Measurements from ENCODE around the gene SLC25A24.
"Not testable (repeated sequence)": the region's sequence is repeated elsewhere in the genome, so short reads cannot be mapped to it uniquely, and the experiment has no call there.

The SLC25A24 gene

DNA sequence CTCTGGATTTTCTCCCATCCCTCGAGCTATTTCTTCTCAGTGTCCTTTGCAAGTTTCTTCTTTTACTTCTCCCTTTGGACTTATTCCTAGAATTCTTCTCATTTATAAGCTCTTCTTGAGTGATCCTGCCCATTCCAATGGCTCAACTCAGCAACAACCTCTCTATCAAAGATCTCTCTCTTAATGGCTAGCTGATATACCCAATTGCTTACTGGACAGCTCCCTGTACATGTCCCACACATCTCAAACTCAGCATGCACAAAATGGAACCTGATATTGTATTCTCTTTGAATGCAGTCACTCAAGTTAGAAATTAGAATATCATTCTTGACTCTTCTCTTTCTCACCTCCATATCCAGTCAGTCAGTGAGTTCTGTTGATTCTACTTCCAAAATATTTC lies 48.6 kb downstream of the SLC25A24 start:
- no peaks in the 10 kb centered on the region for H3K9me2 ChIP-seq (replicated peaks; ENCODE audit: low read depth, low read length)
- H3K27me3 ChIP-seq (ENCODE audit: insufficient read depth, low read length, poor library complexity, severe bottlenecking): no peaks in the 10 kb centered on the region
- H3K36me3 ChIP-seq (ENCODE audit: insufficient read depth, low read length): peaks cover 35% of the 10 kb centered on the region; the same call in 1 of the 2 replicates
- no peaks in the 10 kb centered on the region for H3K4me1 ChIP-seq (ENCODE audit: insufficient read depth, low read length, poor library complexity, severe bottlenecking)
- no peaks in the 10 kb centered on the region for H3K79me2 ChIP-seq (ENCODE audit: insufficient read depth, low read length)
- no peaks in the 10 kb centered on the region for H3K9me3 ChIP-seq (ENCODE audit: insufficient read depth, low read depth, low read length)
- no peak overlapping the region for H3K4me2 ChIP-seq (ENCODE audit: low read depth, low read length, poor library complexity, severe bottlenecking)
- TF ChIP-seq EZH2phosphoT487 (IDR thresholded peaks at IDR 0.05; ENCODE audit: borderline replicate concordance): no peak
- TF ChIP-seq, protein P1, sequence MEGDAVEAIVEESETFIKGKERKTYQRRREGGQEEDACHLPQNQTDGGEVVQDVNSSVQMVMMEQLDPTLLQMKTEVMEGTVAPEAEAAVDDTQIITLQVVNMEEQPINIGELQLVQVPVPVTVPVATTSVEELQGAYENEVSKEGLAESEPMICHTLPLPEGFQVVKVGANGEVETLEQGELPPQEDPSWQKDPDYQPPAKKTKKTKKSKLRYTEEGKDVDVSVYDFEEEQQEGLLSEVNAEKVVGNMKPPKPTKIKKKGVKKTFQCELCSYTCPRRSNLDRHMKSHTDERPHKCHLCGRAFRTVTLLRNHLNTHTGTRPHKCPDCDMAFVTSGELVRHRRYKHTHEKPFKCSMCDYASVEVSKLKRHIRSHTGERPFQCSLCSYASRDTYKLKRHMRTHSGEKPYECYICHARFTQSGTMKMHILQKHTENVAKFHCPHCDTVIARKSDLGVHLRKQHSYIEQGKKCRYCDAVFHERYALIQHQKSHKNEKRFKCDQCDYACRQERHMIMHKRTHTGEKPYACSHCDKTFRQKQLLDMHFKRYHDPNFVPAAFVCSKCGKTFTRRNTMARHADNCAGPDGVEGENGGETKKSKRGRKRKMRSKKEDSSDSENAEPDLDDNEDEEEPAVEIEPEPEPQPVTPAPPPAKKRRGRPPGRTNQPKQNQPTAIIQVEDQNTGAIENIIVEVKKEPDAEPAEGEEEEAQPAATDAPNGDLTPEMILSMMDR (conservative IDR thresholded peaks at IDR 0.05; ENCODE audit: low read length): no peak
- no peak overlapping the region for H3K9ac ChIP-seq (ENCODE audit: low read depth, low read length, poor library complexity, severe bottlenecking)
- no peaks in the 10 kb centered on the region for H3F3A ChIP-seq (ENCODE audit: low read depth)
- no peaks in the 10 kb centered on the region for H4K20me1 ChIP-seq (ENCODE audit: insufficient read depth, low read length, poor library complexity, severe bottlenecking)
- H2AFZ ChIP-seq (ENCODE audit: low read length): no peak overlapping the region
- H3K4me3 ChIP-seq (ENCODE audit: low read length, poor library complexity, severe bottlenecking): no peak overlapping the region

DNA sequence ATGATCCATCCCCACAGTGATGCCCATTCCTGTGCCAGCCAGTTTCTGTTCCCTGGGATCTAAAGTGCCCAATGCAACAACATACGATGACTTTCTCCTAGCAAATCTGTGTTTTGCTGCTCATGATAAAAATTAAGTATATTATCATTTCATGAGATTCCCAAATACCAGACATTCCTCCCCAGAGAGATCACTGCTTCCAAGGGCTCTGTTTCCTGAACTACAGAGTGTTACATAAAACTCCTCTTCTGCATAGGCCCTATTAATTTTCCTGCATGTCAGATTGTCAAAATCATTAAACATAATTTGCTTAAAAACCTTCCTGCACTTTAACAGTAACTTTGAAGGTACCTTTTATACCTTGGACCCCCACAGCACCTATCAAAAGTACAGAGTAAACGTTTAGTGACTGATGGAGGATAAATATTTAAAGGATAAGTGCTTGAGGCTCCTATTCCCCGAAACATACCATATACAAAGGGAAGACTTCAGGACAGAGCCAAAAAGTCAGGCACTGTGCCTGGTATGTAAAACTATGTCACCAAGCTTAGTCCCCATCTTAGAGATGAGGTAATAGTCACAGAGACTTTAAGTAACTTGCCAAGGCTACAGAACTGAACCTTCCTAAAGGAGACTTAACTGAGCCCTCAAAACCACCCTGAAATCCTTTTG lies 50.2 kb downstream of the SLC25A24 start:
- Histone ChIP-seq H3K4me1 (ENCODE audit: insufficient read depth, low read length, poor library complexity, severe bottlenecking) (no peaks in the 10 kb centered on the region), H3K4me2 (ENCODE audit: low read depth, low read length, poor library complexity, severe bottlenecking) (no peak overlapping the region), H4K20me1 (ENCODE audit: insufficient read depth, low read length, poor library complexity, severe bottlenecking) (no peaks in the 10 kb centered on the region), H3K4me3 (ENCODE audit: low read length, poor library complexity, severe bottlenecking) (no peak overlapping the region), H3K79me2 (ENCODE audit: insufficient read depth, low read length) (no peaks in the 10 kb centered on the region), H3K9me2 (replicated peaks; ENCODE audit: low read depth, low read length) (no peaks in the 10 kb centered on the region), H3K9me3 (ENCODE audit: insufficient read depth, low read depth, low read length) (no peaks in the 10 kb centered on the region), H3F3A (ENCODE audit: low read depth) (no peaks in the 10 kb centered on the region), H3K9ac (ENCODE audit: low read depth, low read length, poor library complexity, severe bottlenecking) (no peak overlapping the region), H3K27me3 (ENCODE audit: insufficient read depth, low read length, poor library complexity, severe bottlenecking) (no peaks in the 10 kb centered on the region), H3K36me3 (ENCODE audit: insufficient read depth, low read length) (peaks cover 34% of the 10 kb centered on the region; the same call in 1 of the 2 replicates), H2AFZ (ENCODE audit: low read length) (no peak overlapping the region)
- TF ChIP-seq EZH2phosphoT487 (IDR thresholded peaks at IDR 0.05; ENCODE audit: borderline replicate concordance): no peak
- TF ChIP-seq, protein P1 (conservative IDR thresholded peaks at IDR 0.05; ENCODE audit: low read length): no peak

DNA sequence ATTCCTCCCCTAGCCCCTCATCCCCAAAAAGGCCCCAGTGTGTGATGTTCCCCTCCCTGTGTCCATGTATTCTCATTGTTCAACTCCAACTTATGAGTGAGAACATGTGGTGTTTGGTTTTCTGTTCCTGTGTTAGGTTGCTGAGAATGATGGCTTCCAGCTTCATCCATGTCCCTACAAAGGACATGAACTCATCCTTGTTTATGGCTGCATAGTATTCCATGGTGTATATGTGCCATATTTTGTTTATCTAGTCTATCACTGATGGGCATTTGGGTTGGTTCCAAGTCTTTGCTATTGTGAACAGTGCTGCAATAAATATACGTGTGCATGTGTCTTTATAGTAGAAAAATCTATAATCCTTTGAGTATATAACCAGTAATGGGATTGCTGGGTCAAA lies 55.6 kb downstream of the SLC25A24 start:
- not testable (repeated sequence) for H3F3A ChIP-seq (ENCODE audit: low read depth); H3K4me3 ChIP-seq (ENCODE audit: low read length, poor library complexity, severe bottlenecking); H4K20me1 ChIP-seq (ENCODE audit: insufficient read depth, low read length, poor library complexity, severe bottlenecking); H3K4me1 ChIP-seq (ENCODE audit: insufficient read depth, low read length, poor library complexity, severe bottlenecking); H3K9me3 ChIP-seq (ENCODE audit: insufficient read depth, low read depth, low read length); H3K9ac ChIP-seq (ENCODE audit: low read depth, low read length, poor library complexity, severe bottlenecking); H3K27me3 ChIP-seq (ENCODE audit: insufficient read depth, low read length, poor library complexity, severe bottlenecking); H3K36me3 ChIP-seq (ENCODE audit: insufficient read depth, low read length); H2AFZ ChIP-seq (ENCODE audit: low read length); H3K9me2 ChIP-seq (replicated peaks; ENCODE audit: low read depth, low read length); H3K79me2 ChIP-seq (ENCODE audit: insufficient read depth, low read length); H3K4me2 ChIP-seq (ENCODE audit: low read depth, low read length, poor library complexity, severe bottlenecking)
